Suprapubic skin (tissue), 3 donors: ENCODE results near the gene CCDC85C.

Experiments
- EP300 ChIP-seq: sonication (generic); formaldehyde crosslinking; IDR thresholded peaks from one replicate; pipeline ENCODE4 v1.6.1; 2017; ENCODE audit warnings: antibody characterized with exemption
- TF ChIP-seq, protein P1 (sequence below), 2 donors: fragments of 200-600 bp in 1 of 2; fragments of 450-650 bp in 1 of 2; sonication (generic) in 1 of 2; IDR thresholded peaks; one replicate each; pipeline ENCODE4 v1.5.1; 2016 to 2019; ENCODE audit warnings: antibody characterized with exemption in 2 of 2, mild to moderate bottlenecking in 1 of 2, moderate library complexity in 1 of 2

DNA sequence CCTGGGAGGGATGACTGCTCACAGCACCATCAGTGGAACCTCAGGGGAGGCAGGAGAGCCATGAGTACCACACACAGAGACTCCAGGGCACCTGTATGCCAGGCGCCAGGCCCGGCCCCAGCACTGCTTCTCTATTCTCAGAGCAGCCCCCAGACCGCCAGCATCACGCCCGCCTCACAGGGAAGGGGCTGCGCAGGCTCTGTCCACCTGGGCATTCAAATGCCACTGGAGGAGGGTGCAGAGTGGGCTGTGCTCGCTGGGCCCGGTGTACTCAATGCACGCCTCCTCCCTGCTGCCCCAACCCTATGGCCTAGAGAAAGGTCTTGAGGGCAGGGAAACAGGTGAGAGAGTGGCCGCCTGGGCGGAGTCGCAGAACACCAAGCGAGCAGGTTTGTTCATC, 43.6 kb downstream of the CCDC85C start:
- TF ChIP-seq, protein P1, sequence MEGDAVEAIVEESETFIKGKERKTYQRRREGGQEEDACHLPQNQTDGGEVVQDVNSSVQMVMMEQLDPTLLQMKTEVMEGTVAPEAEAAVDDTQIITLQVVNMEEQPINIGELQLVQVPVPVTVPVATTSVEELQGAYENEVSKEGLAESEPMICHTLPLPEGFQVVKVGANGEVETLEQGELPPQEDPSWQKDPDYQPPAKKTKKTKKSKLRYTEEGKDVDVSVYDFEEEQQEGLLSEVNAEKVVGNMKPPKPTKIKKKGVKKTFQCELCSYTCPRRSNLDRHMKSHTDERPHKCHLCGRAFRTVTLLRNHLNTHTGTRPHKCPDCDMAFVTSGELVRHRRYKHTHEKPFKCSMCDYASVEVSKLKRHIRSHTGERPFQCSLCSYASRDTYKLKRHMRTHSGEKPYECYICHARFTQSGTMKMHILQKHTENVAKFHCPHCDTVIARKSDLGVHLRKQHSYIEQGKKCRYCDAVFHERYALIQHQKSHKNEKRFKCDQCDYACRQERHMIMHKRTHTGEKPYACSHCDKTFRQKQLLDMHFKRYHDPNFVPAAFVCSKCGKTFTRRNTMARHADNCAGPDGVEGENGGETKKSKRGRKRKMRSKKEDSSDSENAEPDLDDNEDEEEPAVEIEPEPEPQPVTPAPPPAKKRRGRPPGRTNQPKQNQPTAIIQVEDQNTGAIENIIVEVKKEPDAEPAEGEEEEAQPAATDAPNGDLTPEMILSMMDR (IDR thresholded peaks at IDR 0.05), result no peak
- no peak for TF ChIP-seq EP300
